Measurements from ENCODE around the gene NDST3.

Gene NDST3

DNA sequence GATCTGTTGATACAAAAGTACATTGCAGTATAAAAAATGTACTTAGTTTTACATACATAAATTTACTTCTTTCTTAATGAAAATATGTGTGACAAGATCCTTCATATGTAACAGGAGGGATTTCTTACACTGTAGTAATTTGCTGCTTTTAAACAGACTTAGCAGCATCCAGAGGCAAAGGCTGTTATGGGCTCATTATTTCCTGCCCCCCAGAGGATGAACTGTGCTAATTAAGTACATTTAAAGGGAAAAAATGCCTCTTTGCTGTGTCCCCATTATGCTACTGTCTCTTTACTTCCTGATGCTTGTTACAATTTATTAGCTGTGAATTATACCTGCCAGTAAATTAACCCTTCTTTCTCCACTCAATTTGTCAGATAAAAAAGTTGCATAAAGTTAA is 47.1 kb downstream of the NDST3 start:
- DNase-seq (ENCODE audit: low spot score), result no peak

DNA sequence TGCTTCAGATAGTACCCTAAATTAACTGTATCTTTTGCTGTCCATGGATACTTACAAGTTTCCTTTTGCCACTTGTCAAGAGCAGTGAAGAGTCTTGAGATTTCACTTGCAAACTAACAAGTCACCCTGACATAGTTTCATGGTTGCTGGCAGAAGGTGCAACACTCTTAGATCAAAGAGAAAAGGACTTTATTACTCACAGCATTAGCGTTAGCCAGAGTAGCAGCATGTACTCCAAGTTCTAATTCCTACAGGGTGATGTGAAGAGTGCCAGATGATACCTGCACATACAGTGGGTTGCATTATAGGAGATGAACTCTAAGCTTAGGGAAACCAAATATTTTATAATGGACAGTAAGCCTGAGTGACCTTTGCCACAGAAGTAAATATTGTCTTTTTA is 47.9 kb downstream of the NDST3 start:
- DNase-seq (ENCODE audit: low spot score), result no peak

DNA sequence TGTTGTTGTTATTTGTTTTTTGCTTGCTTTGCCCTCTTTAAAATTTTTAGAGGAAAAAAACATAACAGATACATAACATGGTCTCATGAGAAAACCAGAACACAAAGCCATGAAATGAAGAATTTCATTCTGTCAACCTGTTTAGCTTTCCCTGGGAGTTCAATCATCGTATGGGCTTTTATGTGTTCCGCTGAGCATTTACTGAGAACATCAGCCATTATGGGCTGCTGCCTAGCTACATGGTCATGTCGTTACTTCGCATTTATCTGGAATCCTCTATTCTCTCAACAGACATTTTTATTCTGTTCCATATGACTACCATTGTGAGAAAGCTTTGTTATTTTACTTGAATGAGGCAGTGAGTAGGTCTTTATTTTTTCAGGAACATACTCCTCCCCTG is 51.4 kb downstream of the NDST3 start:
- no peak for DNase-seq (ENCODE audit: low spot score)

DNA sequence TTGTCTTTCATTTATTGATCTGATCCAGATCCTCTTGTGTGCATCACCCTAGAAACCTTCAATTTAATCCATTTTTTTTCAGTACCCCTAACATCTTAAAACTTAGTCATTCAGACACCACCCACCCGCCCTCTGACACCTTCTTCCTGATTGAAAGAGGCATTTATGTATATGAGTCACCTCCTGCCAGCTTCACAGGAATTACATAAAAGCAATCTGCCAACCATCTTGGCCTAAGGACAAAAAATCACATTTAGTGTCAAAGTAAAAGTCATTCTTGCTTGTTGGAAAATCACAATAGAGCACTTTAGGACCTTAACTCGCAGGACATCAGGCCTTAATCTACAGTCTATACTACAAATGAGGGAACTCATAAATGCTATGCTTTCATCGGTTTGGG is 52.1 kb downstream of the NDST3 start:
- DNase-seq (ENCODE audit: low spot score), result no peak

DNA sequence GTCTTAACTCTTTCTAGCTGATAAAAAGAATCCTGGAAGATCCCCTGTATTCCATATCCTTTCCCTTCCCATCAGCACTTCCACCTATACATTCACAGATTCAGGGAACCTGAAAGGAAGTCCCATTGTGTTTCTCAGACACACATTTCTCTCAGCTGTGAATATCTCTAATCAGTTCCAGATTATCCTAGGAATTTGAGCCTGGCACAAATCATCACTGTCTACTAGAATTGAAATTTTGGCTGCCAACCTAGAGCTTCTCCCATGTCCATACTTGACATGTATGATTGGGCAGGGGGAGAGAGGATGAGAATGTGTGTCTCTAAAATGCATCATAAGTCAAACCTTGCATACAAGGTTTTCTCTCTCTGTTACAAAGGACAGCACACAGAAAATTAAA is 53.1 kb downstream of the NDST3 start:
- no peak for DNase-seq (ENCODE audit: low spot score)

DNA sequence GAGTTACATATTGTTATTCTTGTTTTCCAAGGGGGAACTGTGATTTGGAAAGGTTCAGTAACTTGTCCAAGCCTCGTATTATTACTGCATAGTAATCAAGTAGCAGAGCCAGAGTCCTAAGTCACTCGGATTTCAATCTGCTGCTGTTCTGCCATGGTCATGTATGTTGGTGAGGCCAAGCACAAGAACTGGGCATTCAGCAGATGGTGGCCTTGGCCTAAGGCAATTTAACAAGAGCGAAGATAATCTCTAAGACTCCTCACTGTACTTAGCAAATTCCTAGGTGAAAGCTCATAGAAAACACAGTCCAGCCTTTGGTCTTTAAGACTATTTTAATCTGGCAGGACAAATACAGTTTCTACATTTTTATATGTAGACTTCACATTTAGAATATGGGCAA is 64.8 kb downstream of the NDST3 start:
- no peak for DNase-seq (ENCODE audit: low spot score)

DNA sequence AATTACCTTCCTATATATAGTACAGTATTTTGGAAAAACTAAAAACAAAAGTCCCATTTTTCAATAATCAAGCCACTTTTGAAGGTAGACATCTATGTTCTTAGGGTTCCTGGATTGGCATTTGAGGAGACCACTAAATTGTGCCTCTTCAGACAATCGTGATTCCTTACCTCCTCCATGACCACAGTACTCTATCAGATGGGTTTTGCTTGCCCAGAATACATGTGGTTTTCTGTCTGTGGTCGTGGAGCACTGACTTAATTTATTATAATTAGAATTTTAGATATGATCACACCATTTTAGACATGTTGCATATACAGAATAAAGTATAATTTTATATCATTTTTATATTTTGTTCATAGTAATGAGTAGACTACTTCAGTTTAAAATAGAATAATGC is 67.9 kb downstream of the NDST3 start:
- DNase-seq (ENCODE audit: low spot score), result no peak

DNA sequence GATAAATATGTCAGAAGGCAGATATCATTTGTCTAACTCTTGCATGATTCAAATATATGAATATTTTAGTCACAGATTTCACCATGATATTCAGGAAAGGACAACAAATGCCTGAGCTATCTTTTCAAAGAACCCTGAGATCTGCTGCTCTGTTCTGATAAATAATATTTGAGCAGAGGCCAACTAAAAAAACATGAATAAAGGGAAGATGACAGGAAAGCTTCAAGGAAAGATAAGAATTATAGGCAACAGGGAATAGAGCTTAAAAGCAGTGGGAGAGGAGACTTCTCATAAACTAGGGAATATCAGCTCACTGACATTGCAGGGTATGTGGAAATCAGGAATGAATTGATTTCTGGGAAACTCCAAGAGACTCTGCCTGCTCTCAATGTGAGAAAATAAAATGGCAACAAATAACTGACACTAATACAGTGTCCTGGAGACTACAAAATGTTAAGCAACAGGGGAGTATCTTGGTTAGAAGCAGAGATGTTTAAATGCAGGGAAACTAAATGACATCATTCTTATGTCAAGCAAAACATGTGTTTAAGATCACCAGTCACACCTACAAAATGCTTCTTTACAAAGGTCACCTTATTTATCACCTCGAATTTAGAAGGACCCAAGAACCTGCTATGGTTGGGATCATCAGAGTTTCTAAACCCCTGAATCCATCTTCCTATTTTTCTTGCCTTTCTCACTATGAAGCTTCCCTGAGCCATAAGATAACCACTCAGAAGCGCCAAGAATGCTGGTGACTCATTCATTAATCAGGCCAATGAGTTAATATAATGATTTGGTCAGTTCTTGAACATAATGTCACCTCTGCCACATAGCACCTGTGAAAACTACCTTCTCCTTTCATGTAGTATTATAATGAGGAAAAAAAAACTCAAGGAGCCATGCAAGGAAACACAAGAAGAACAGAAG is 78.1 kb downstream of the NDST3 start:
- DNase-seq (ENCODE audit: low spot score), result no peak

DNA sequence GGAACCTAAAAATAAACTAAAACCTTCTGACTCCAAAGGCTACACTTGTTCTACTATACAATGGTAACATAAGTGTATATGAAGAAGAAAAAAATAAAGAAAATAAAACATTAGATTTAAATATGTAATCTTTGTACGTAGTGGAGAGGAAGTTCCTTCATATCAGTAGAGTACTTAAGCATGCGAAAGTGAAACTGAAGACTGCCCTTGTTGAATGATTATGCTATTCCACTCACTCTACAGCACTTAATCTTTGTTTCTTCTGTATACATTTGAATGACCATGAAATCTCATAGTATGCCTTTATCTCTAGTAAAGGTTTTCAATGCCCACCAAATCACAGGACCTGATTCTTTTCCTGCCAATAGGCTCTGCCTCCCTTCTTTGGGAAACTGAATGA is 78.9 kb downstream of the NDST3 start:
- no peak for DNase-seq (ENCODE audit: low spot score)

DNA sequence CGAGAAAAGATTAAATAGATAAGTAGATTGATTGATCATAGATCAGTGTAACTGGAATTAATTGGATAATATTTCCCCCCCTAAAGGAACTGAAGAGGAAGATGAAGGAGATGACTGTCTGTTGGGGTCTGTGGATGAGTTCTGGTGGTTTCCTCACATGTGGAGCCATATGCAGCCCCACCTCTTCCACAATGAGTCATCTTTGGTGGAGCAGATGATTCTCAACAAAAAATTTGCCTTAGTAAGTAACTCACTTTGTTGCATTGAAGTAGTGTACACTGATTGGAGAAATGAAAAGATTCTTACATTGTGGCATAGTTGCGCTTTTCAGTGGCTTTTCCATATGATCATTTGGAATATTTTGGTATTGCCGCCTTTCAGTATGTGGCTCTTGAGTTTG is 80.4 kb downstream of the NDST3 start:
- DNase-seq (ENCODE audit: low spot score), result no peak

DNA sequence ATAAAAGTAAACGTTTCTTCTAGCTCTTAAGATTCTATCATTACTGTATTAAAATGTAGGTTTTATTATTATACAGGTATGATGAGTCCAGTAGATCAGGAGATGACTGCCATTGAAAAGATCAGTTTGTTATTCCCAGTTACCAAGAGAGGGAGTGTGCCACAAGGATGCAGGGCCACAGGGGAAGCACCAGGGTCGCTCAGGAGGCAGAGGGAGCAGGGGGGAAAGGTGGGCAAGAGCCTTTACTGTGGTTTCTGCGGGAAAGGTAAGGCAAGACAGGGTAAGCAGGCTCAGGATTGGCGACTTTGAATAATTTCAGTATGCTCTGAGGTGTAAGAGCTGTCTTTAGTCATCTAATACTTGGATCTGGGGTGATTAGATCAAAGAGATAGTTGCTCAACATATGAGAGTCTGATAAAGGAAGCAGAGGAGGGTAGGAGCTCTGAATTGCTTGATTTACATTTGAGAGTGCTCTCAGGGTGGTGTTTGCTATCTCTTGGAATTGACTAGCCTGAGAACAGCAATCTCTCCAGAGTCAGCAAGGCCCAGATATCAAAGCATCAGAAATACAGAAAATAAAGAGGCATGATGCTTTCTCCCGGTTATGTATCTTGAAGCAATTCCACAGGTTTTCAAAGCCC is 86.0 kb downstream of the NDST3 start:
- DNase-seq (ENCODE audit: low spot score), result no peak

DNA sequence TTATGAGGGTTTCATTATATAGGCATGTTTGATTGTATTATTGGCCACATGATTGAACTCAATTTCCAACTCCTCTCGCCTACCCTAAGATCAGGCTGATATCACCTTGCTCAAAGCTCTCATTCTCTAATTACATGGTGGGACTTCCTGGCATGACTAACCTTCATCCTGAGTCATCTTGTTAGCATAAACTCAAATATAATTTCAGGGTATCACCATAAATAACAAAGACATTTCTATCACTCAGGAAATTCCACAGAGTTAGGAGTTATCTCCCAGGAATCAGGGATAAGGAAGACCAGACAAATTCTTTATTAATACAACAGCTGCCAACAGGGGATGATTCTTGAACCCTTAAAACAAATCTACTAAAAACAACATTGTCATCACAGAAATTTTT is 90.7 kb downstream of the NDST3 start:
- no peak for DNase-seq (ENCODE audit: low spot score)

DNA sequence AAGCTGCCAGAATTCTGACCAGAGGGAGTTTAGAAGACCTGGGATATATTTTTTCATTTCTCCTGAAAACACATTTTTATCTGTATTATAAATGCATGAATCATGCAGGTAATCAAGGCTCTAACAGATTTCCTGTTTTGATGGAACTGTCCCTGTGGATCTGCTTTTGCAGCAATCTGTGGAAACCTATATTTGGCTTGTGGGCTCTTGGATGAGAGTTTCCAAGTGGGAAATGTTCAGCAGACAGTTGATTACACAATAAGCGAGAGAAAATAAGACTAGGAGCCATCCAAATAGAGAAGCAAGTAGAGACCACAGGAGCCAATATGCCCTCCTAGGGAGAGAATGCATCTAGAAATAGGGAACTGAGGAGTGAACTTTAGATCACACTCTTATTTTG is 105.0 kb downstream of the NDST3 start:
- DNase-seq (ENCODE audit: low spot score), result no peak

DNA sequence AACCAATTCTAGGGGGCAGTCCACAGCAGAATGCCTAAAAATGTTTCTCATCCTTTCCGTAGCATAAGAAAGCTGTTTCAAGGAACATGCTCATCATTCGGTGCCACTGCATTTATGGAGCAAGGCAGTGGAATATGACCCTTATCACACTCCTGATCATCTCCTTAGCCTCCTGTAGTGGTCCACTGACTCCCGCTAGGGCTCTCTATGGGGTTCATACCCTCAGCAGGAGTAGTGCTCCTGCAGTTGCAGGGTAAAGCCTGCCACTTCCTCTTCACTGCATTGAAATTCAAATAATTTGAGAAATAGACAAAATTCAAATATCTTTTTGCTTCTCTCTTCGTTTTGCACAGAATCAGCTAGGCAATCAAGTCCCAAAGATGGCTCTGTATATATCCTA is 107.0 kb downstream of the NDST3 start:
- DNase-seq (ENCODE audit: low spot score), result no peak

DNA sequence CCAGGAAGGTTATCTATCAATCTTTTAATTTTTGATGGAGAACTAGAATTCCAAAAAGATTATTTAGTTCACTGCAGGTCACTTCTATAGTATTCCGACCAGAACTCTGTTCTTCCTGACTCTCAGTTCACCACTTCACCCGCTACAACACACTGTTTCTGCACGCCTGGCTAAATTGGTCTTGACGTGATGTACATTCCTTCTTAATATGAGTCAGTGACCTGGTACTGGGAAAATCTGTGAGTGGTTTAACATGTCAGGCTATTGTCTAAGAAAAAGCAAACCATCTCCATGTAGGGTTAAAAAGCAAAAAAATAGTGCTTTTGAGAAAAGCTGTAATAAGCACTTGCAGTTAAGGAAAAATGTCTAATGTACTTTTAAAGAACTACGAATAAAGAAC is 120.4 kb downstream of the NDST3 start:
- DNase-seq (ENCODE audit: low spot score), result no peak

DNA sequence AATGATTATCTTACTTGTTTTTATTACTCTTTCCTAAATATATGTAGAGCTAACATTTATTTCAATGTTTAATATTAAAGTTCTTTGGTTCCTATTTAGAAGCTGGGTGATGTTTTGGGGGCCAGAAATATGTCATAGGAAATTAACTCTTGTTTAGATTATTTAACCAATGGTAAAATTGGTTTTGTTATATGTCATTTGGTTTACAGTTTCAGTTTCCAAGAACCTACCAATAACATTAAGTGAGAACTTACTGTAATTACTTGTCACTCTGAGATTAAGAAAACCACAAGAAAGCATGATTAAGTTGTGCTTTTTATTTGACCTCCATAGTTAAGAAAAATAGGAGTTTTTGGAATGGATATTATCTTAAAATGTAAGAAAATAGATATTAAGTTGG is 121.2 kb downstream of the NDST3 start:
- DNase-seq (ENCODE audit: low spot score), result no peak

DNA sequence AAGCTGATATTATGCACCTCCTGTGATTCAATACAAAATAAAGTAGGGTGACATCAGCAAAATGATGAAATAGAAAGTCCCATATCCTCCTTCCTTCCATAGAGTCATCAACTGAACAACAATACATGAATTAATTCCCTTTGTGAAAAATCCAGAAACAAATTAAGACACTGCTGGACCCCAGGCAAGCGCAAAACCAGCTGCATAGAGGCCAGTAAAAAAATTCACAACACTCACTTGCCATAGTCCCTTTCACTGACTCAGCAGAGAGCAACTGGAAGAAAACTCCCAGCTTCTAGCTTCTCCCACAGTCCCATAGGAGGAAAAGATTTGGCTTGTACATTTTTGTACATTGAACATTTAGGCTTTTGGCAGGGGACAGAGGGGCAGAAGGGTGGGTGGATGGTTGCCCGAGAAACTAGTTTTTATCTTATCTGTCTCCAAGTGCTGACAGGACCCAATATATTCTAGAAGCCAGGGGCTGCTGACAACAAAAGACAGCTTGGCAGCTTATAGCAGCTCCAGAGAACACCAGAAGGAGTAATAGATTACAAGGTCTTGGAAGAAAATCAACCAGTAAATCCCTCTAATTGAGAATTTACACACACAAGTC is 124.6 kb downstream of the NDST3 start:
- no peak for DNase-seq (ENCODE audit: low spot score)

DNA sequence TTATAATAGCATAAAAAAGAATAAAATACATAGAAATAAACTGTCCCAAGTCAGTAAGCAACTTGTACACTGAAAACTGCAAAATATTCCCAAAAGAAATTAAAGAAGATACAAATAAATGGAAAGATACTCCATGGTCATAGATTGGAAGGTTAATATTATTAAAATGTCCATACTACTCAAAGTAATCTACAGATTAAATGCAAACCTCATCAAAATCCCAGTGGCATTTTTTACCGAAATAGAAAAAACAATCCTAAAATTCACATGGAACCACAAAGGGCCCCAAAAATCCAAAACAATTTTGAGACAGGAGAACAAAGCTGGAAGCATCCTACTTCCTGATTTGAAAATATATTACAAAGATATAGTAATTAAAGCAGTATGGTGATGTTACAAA is 133.0 kb downstream of the NDST3 start:
- no peak for DNase-seq (ENCODE audit: low spot score)

DNA sequence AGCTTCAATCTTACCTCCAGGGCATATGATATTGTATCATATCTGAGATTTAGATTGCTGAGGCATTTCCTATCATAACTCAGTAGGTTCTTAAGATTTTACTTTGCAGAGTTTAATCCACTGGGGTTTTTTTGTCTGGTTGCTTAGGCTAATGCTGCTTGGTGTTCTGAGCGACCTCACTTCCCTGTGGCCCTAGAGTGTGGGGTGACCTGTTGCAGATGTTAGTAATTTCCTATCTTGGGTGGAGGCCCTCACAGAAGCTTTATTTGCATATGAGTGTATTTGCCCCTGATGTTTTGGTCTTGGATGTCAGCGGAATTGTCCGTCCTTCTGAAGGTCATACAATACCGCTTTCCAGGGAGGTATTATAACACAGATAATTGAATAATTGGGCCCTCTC is 137.1 kb downstream of the NDST3 start:
- no peak for DNase-seq (ENCODE audit: low spot score)

DNA sequence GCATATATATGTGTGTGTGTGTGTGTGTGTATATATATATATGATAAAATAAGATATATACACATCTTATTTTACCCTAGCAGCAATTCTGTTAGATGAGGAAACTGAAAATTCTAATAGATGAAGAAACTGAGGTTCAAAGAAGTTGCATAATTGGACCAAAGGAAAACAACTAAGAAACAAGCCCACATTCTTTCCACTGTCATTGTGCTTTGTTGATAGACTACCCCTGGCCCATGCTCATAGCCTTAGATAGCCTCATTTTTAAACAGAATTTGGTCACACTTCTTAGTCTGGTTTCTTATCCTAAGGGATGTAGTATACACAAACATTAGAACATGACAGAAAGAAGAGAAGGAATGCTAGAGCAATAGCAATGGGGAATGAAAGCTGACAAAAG is 138.8 kb downstream of the NDST3 start:
- DNase-seq (ENCODE audit: low spot score), result no peak

DNA sequence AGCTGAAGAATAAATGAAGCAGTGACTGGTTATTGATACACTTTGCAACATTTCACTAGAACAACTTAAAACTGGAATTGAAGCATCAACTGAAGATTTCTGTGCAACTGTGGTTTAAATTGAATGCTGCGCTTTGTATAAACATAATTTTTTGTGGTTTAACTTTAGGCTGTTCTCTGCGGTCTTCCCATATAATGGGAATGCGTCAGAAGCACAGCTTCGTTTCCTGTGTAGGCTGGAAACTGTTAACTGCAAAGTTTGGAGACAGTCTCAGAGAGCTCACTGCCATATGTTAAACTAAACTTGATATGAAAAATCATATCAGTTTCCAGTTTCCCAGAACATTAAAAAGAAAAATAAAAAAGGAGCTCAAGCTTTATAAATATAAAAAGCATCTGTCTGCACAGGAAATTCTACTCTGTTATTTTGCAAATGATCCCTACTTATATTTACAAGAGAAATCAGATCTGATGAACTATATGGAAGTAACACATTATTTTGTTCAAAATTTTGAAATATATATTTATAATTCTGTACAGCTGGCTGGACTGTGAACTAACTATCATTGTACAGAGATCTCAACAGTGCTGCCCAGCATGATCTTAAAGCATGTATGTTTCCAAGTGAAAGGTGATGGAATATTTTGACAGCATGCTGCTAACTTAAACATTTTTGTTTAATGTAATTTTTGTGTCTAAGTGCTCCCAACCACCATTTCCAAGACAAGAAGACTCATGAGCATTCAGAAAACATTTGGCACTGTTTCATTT is 139.9 kb downstream of the NDST3 start:
- no peak for DNase-seq (ENCODE audit: low spot score)

DNA sequence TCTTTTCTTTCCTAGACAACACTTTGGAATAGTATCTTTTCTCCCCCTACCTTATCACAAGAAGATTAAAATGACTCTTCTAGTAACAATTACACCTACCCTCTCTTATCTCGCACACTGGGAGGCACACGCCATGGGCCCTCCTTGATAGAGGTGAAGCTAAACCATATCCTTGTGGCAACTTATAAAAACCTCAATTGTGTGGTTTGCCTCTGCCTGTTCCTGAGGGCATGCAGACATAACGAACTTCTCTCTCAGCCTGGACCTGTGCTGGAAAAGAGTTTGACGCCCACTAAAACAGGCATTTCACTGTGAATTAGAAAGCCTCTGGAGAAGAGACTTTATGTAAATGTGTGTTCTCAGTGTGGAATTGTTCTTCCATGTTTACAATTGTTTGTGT is 141.2 kb downstream of the NDST3 start:
- DNase-seq (ENCODE audit: low spot score), result no peak

DNA sequence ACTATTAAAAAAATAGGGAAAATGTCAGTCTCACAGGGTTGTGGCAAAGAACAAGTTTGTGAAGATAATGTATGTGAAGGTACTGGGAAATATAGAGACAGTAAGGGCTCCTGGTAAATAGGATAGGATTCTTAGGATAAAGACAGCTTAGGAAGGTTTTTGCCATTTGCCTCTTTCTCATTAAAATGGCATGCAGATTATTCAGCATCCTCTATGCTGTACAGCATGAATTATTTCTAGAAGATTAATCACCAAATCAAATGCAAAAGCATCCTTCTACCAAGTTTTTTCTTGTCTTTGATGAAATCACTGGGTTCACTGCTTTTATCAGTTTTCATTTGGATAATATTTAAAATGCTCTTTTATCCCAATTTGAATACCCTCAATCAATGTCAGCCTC is 142.8 kb downstream of the NDST3 start:
- DNase-seq (ENCODE audit: low spot score), result no peak

Measured in HuH-7.5 (cell line).